ENCODE data around the gene KIAA0408.

DNA sequence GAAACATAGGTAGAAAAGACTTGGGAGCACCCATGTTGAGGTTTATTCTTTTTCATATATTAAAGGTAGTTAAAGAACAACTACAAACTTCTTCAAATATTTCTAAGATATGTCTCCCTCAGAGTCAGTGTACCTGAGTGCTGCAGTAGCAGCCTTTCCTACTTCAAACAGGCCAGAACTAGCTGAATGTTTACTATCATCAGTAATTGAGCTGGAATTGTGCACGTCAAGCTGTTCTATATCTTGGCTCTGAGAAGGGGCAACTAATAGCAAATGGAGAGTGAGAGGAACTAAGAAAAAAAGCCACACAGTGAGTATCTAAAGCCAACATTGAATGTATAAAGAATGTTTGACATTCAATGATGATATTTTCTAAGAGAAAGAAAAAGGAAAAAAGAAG is 38.2 kb upstream of the KIAA0408 start:
- TF ChIP-seq CTCF (IDR thresholded peaks at IDR 0.05; ENCODE audit: poor library complexity, severe bottlenecking) (no peak), TAF1 (IDR thresholded peaks at IDR 0.05; ENCODE audit: low read depth) (no peak), POLR2AphosphoS5 (IDR thresholded peaks at IDR 0.05) (peak; percentile 70), EZH2 (IDR thresholded peaks at IDR 0.05; ENCODE audit: borderline replicate concordance, insufficient read depth, low read length, poor library complexity, severe bottlenecking) (no peak), RAD21 (conservative IDR thresholded peaks at IDR 0.05) (no peak), MXI1 (conservative IDR thresholded peaks at IDR 0.05; ENCODE audit: poor library complexity, severe bottlenecking) (no peak), EP300 (conservative IDR thresholded peaks at IDR 0.05; ENCODE audit: poor library complexity, severe bottlenecking) (no peak)
